ENCODE results near the gene ZNF750. TPM values are rescaled to one million over a fixed set of nuclear protein-coding genes. Genes with fewer than 3 reads are reported as not detected.

Gene ZNF750
- total RNA-seq, 2 experiments from 2014 or later: not detected

DNA sequence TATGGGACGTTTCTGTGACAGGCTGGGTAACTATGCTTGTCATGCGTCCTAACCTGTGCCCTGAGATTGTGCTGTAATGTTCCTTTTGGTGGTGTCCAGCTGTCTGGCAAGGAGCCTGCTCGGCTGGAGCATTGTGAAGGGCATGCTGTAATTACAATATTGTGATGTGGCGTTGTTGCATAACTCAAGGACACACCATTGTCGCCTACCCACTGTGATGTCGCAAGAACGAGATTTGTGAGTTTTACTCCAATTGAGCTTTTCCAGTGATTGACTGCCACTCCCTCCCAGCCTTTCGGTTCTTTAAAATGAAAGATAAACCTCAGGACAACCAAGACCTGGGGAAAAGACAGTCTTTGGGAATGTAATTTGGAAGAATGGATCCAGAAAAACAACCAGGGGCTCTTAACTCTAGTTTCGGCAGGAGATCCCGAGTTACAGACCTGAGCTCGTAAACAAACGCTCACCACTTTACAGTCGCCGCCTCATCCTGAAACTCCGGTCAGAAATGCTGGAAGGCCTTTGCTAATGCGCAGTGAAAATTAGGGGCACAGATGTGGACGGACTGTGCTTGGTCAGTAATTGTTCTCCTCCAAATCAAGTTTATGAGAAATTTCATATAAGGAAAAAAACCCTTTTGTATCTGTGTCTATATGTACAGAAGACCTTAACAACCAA lies 1.3 kb downstream of the ZNF750 start:
- ChIA-PET POLR2A (no interaction called here), CTCF (interaction anchor here (0.6 to 0.8 kb wide), 2 partner anchors 25 to 47 kb away, joined by 3 read pairs; no protein-coding TSS in a partner anchor)
- no peak for DNase-seq
- Mint-ChIP-seq H3K27ac (no peak overlapping the region), H3K4me1 (ENCODE audit: low read depth) (peaks cover 2% of the 10 kb centered on the region), H3K27me3 (ENCODE audit: low read depth) (no peaks in the 10 kb centered on the region), H3K4me3 (no peak overlapping the region), H3K36me3 (ENCODE audit: low read depth) (no peaks in the 10 kb centered on the region), H3K9me3 (ENCODE audit: insufficient read depth) (no peaks in the 10 kb centered on the region)
- no peak for ATAC-seq

DNA sequence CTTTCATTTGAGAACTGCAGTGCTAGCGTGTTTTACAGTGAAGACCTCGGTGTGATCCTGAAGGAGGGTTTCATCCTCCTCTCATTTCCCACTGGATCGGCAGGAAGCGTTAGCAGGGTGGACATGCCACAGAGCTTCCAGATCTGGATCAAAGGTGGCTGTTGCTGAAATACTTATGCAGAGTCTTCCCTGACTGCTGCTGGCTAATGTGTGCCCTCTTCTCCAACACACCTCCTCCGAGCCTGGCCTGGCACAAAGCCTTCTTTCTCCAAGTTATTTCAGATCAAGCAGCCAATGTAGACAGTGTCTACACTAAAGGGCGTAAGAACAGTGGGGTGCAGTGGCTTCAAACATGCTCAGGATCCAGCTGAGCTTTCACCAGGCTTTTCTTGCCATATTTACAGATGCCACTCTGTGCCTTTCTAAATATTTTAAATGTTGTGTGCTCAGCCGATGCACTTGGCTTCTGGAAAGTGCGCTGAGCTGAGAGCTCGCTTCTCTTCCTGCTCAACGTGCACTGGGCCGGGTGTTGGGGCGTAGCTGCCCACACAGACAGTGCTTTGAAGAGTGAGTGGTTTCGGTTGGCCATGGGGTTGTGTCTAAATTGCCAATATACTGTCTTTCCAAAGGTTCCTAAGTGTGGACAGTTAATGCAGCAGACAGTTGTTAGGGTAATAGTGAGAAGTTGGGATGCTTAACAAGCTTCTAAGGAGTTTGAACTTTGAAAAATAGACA lies 2.1 kb downstream of the ZNF750 start:
- Mint-ChIP-seq H3K4me1 (ENCODE audit: low read depth) (peaks cover 2% of the 10 kb centered on the region), H3K36me3 (ENCODE audit: low read depth) (peaks cover 2% of the 10 kb centered on the region), H3K27ac (no peak overlapping the region), H3K27me3 (ENCODE audit: low read depth) (no peaks in the 10 kb centered on the region), H3K9me3 (ENCODE audit: insufficient read depth) (no peaks in the 10 kb centered on the region), H3K4me3 (no peak overlapping the region)
- ChIA-PET CTCF (interaction anchor here (0.6 to 0.8 kb wide), 2 partner anchors 26 to 47 kb away, joined by 3 read pairs; no protein-coding TSS in a partner anchor), POLR2A (no interaction called here)
- DNase-seq (no peak), ATAC-seq (no peak)

DNA sequence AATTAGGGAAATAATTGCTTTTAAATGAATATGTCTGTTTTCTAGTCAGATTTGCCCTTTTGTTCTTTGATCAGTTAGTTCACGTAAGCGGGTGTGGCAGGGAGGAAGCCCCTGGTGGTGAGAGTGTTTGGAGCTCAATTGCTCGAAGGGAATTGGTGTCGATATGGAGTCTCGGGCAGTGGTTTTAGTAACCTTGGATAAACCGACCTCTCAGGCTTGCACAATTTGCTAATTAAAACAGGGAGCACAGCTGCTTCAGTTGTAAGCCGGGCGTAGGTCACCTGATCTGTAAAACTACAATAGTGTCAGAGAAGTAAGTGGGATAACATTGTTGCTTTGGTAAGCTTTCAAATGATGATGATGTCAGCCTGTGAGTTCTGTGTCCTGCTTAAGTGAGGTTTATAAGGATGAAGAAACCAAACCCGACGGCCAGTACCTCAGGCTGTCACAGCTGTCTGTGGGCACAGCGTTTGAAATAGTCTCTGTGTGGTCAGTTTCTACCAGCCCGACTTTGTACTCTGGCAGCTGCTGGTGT lies 2.9 kb downstream of the ZNF750 start:
- ATAC-seq: no peak
- no peak for DNase-seq
- H3K4me3 Mint-ChIP-seq: no peak overlapping the region
- peaks cover 2% of the 10 kb centered on the region for H3K4me1 Mint-ChIP-seq (ENCODE audit: low read depth)
- H3K27me3 Mint-ChIP-seq (ENCODE audit: low read depth): no peaks in the 10 kb centered on the region
- POLR2A ChIA-PET: no interaction called here
- H3K36me3 Mint-ChIP-seq (ENCODE audit: low read depth): peaks cover 2% of the 10 kb centered on the region
- H3K27ac Mint-ChIP-seq: no peak overlapping the region
- CTCF ChIA-PET: interaction anchor here (0.9 to 1.3 kb wide), 2 partner anchors 55 to 75 kb away, joined by 3 read pairs; no protein-coding TSS in a partner anchor
- no peaks in the 10 kb centered on the region for H3K9me3 Mint-ChIP-seq (ENCODE audit: insufficient read depth)

DNA sequence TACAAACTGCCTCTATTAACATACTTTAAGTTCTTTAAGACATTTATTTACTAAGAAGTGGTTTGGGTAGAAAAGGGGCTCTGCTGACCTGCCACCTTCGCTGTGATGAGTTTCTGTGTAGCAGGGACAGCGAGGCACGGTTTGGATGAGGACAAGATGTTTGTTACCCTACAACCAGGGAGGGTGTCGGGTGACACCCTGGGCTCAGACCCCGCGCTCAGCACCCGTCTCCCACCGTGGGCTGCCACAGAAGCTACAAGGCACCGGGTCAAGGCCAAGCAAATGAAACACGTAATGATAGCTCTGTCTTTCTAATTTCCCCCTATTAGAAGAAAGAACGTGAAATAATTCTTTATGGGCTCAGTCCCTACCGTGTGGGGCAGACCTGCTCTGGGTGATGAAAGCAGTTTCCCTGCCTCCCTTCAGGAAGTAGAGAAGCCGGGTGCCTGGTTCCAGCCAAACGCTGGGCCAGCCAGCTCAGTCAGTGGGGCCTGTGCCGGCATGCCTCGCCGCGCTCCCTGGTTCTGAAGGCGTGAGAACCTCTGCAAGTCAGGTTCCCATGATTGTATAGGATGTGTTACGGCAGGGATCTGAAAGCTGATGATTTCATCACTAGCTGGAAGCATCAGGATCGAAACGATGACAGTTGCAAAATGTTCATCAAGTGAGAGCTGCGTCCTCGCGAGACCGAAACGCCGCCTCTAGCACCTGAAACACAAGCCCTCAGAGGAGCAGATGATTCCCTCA lies 3.9 kb downstream of the ZNF750 start:
- Mint-ChIP-seq H3K4me3 (no peak overlapping the region), H3K4me1 (ENCODE audit: low read depth) (peaks cover 2% of the 10 kb centered on the region), H3K9me3 (ENCODE audit: insufficient read depth) (no peaks in the 10 kb centered on the region), H3K27me3 (ENCODE audit: low read depth) (no peaks in the 10 kb centered on the region), H3K36me3 (ENCODE audit: low read depth) (peaks cover 4% of the 10 kb centered on the region), H3K27ac (no peak overlapping the region)
- DNase-seq (no peak), ATAC-seq (no peak)
- CTCF ChIA-PET: interaction anchor here (0.9 to 1.3 kb wide), 3 partner anchors 54 to 76 kb away, joined by 3 read pairs; no protein-coding TSS in a partner anchor
- POLR2A ChIA-PET: no interaction called here

DNA sequence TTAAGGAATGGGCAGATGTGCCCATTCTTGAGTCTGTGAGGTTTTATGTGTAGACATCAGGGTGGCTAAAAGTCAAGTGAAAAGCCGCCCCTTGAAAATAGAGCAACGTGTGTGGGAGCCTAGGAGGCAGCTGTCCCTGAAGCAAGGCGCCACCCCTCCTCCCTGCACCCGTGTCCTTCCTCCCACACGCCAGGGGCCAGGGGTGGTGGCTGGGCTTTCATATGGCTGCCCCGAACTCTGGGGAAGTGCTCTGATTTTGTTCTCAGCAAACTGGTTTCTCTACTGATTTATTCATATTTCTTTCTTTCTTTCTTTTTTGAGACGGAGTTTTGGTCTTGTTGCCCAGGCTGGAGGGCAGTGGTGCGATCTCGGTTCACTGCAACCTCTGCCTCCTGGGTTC lies 4.7 kb downstream of the ZNF750 start:
- Mint-ChIP-seq H3K36me3 (ENCODE audit: low read depth) (peaks cover 4% of the 10 kb centered on the region), H3K9me3 (ENCODE audit: insufficient read depth) (no peaks in the 10 kb centered on the region), H3K4me3 (no peak overlapping the region), H3K27ac (no peak overlapping the region), H3K27me3 (ENCODE audit: low read depth) (no peaks in the 10 kb centered on the region), H3K4me1 (ENCODE audit: low read depth) (peaks cover 2% of the 10 kb centered on the region)
- POLR2A ChIA-PET: no interaction called here
- no peak for ATAC-seq
- no peak for DNase-seq
- CTCF ChIA-PET: interaction anchor here (0.9 to 1.1 kb wide), 2 partner anchors 9 to 53 kb away, joined by 3 read pairs; no protein-coding TSS in a partner anchor

DNA sequence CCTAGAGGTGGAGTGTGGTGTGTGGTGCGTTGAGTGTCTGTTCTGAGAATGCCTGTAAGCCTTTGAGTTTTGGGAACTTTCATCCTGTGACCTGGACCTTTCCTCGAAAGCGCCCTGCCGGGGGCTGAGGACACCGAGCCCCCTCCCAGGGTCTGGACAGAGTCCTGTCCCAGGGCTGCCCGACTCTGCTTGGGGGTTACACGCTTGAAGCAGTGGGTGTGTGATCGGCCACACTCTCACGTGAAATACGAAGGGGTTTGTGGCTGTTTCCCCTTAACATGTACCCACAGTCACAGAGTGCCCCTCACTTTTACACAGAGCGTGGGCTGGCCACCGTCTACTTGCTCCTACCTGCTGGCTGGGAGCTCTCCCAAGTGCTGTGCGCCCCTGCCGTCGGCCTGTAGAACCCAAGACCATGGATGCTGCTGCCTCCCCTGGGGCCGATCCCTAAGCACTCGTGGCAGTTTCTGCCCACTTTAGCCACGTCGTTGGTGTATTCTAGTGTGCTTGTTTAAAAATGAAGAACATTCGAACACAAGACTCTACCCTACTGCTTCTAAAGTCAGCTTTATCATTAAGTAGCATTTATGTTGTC lies 6.8 kb downstream of the ZNF750 start:
- CTCF ChIA-PET: no interaction called here
- no peaks in the 10 kb centered on the region for H3K27me3 Mint-ChIP-seq (ENCODE audit: low read depth)

DNA sequence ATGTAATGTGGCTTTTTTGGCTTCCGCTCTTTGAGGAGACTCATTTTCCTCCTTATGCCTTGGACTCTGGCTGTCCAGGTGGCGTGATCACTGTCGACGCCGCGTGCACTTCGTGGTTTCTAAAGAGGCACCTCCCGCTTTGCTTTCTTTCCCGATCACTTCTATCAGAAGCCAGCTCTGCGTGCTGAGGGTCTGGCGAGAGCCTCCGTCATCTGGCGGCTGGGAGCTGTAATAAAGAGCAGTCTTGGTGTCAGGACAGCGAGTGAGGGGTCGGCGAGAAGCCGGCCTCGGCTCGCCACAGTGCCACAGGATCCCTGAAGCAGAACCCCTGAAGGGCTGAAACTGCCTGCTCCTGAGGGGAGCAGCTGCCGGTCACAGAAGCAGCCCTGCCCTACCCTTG lies 7.4 kb downstream of the ZNF750 start:
- Mint-ChIP-seq H3K4me1 (ENCODE audit: low read depth) (peaks cover 2% of the 10 kb centered on the region), H3K36me3 (ENCODE audit: low read depth) (peaks cover 24% of the 10 kb centered on the region), H3K9me3 (ENCODE audit: insufficient read depth) (no peaks in the 10 kb centered on the region), H3K27me3 (ENCODE audit: low read depth) (no peaks in the 10 kb centered on the region), H3K27ac (no peak overlapping the region), H3K4me3 (no peak overlapping the region)
- DNase-seq (no peak), ATAC-seq (no peak)
- POLR2A ChIA-PET: no interaction called here
- CTCF ChIA-PET: no interaction called here

More for the DNA sequence above, 6.8 kb downstream of the ZNF750 start:
- Mint-ChIP-seq H3K36me3 (ENCODE audit: low read depth) (peaks cover 18% of the 10 kb centered on the region), H3K9me3 (ENCODE audit: insufficient read depth) (no peaks in the 10 kb centered on the region), H3K4me3 (no peak overlapping the region), H3K27ac (no peak overlapping the region), H3K4me1 (ENCODE audit: low read depth) (peaks cover 2% of the 10 kb centered on the region)
- no peak for ATAC-seq
- POLR2A ChIA-PET: no interaction called here
- no peak for DNase-seq

DNA sequence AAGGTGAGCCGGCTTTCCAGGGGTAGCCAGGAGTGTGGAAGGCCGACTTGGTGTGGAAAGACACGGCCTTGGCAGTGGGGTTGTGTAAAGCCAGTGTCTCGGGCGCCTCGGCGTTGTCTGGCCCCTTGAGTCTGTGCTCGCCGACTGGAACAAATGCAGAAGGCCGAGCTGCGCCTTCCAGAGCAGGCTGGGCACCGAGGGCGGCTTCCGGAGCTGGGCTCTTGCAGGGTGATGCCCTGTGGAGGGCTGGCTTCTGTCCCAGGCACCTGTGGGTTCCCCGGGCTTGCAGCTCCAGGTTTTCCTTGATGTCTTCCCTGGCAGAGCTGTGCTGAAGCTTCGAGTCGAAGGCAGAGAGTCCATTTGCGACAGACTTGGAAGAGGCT lies 8.0 kb downstream of the ZNF750 start:
- ATAC-seq (no peak), DNase-seq (no peak)
- no peak overlapping the region for H3K27ac Mint-ChIP-seq
- H3K4me3 Mint-ChIP-seq: no peak overlapping the region
- H3K4me1 Mint-ChIP-seq (ENCODE audit: low read depth): peaks cover 5% of the 10 kb centered on the region
- POLR2A ChIA-PET: no interaction called here
- CTCF ChIA-PET: no interaction called here
- H3K36me3 Mint-ChIP-seq (ENCODE audit: low read depth): peaks cover 27% of the 10 kb centered on the region
- no peaks in the 10 kb centered on the region for H3K27me3 Mint-ChIP-seq (ENCODE audit: low read depth)
- no peaks in the 10 kb centered on the region for H3K9me3 Mint-ChIP-seq (ENCODE audit: insufficient read depth)

DNA sequence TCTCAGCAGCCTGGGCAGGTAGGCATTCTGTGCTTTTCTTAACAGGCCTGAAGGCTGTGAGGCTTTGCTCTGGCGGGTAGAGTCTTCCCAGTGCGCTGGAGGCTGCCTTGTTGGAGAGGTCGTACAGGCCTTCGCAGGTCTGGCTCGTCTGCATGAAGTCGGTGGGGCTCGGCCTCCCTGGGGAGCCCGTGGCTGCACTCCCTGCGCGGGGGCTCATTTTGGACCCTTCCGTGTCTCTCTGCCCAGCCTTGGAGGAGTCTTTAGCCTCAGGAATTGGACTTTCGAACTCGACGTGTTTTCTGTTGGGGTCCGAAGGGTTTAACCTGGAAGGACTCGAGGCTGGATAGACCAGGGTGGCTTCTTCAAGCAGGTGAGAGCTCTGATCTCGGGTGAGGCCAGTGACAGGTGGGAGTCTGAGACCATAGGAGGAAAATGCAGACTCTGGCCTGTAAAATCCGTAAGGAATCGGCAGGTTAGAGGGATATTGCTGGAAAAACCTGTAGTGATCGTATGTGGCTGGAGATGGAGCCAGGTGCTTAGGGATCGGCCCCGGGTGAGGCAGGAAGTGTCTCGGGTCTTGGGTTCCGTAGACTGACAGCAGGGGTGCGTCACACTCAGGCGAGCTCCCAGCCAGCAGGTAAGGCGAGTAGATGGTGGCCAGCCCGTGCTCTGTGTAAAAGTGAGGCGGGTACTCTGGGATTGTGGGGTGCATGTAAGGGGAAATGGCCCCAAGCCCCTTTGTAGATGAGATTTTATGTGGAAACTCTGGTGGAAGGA lies 8.6 kb downstream of the ZNF750 start:
- Mint-ChIP-seq H3K36me3 (ENCODE audit: low read depth) (peaks cover 27% of the 10 kb centered on the region), H3K9me3 (ENCODE audit: insufficient read depth) (no peaks in the 10 kb centered on the region), H3K4me1 (ENCODE audit: low read depth) (peaks cover 4% of the 10 kb centered on the region), H3K27ac (no peak overlapping the region), H3K4me3 (no peak overlapping the region), H3K27me3 (ENCODE audit: low read depth) (no peaks in the 10 kb centered on the region)
- ChIA-PET POLR2A (no interaction called here), CTCF (interaction anchor here (1.7 kb wide), 1 partner anchor 16 kb away, joined by 3 read pairs; no protein-coding TSS in a partner anchor)
- ATAC-seq: no peak
- no peak for DNase-seq

DNA sequence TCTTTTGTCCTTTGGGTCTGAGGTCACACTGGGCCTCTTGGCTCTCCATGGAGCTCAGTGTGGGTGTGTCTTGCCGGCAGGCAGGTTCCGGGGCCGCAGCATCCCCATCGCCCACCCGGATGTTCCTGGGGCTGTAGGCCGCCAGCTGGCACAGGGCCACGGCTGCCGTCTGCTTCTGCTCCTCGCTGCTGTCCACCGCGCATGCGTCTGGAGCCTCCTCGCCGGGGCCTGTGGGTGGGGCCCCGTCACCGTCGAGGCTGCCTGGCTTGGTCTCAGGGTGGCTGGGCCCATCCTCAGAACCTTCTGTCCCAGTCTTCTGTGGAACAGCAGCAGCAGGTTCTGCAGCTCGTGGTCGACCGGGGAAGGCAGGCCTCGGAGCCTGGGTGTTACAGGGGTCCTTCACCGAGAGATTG lies 9.6 kb downstream of the ZNF750 start:
- Mint-ChIP-seq H3K27ac (no peak overlapping the region), H3K9me3 (ENCODE audit: insufficient read depth) (no peaks in the 10 kb centered on the region), H3K4me1 (ENCODE audit: low read depth) (peaks cover 4% of the 10 kb centered on the region), H3K27me3 (ENCODE audit: low read depth) (no peaks in the 10 kb centered on the region), H3K36me3 (ENCODE audit: low read depth) (peaks cover 27% of the 10 kb centered on the region), H3K4me3 (no peak overlapping the region)
- CTCF ChIA-PET: interaction anchor here (1.3 to 1.7 kb wide), 3 partner anchors 17 to 87 kb away, joined by 3 read pairs; no protein-coding TSS in a partner anchor
- ATAC-seq: no peak
- no peak for DNase-seq
- POLR2A ChIA-PET: no interaction called here

Data from activated CD8-positive, alpha-beta T cell treated with anti-CD3 and anti-CD28 coated beads, Interleukin-2, amount 10 ng/mL, durations not matched to agents 7 days and 5 days (primary cell).